GM18498 (cell line): ENCODE measurements around the gene LLGL2.
"Not testable (repeated sequence)": the region's sequence is repeated elsewhere in the genome, so short reads cannot be mapped to it uniquely, and the experiment has no call there.

Experiments
- ATAC-seq: cut with Tn5 transposase; IDR thresholded peaks from one replicate; pipeline ENCODE4 v1.9.1; 2021; ENCODE audit warnings: mild to moderate bottlenecking, moderate library complexity; ENCODE audit not compliant: unreplicated experiment

LLGL2 gene

DNA sequence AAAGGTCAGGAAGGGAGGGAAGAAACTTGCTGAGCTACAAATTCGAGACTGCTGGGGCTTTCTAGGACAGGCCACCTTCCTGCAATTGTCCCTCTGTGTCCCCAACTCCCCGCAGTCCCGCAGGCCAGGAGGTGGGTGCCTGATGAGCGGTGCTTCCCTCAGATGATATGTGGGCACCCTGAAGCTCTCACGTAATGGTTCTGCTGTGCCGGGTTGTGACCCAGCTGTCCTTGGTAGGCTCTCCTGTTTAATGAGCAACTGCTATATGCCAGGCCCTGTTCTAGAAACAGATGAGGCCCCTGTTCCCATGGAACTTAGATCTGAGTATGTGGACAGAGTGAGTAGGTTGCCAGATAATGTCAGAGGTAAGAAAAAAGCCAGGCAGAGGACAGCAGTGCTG, 40.1 kb downstream of the LLGL2 start:
- no peak for ATAC-seq

DNA sequence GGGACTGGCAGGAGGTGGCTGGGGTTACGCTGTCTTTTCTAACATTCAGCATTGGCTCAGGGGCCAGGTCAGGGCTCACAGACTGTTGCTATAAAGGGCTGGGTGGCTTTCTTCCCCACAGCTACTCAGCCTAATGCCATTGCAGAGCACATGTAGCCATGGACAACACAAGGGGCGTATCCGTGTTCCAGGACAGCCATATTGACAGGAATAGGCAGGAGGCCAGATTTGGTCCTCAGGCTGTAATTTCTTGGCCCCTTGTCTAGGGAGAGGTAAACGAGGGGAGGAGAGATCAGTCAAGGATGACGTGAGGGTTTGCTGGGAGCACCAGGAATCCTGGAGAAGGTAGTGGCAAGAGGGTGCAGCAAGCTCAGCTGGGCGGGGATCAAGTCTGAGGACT, 40.9 kb downstream of the LLGL2 start:
- no peak for ATAC-seq

DNA sequence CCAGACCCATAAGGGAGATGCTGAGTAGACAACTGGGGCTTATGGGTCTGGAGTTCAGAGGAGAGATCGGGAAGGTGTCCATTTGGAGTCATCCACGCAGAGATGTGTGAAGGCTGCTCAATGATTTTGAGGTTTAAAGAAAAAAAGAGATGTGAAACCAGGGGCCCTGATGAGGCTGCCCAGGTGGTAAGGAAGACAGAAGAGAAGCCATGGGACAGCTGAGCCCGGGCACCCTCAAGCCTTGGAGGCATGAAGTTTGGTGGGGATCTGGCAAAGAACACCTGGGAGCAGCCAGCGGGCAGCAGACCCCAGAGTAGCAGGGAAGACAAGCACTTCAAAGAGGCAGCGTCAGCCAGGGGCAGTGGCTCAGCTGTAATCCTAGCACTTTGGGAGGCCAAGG, 41.3 kb downstream of the LLGL2 start:
- no peak for ATAC-seq

DNA sequence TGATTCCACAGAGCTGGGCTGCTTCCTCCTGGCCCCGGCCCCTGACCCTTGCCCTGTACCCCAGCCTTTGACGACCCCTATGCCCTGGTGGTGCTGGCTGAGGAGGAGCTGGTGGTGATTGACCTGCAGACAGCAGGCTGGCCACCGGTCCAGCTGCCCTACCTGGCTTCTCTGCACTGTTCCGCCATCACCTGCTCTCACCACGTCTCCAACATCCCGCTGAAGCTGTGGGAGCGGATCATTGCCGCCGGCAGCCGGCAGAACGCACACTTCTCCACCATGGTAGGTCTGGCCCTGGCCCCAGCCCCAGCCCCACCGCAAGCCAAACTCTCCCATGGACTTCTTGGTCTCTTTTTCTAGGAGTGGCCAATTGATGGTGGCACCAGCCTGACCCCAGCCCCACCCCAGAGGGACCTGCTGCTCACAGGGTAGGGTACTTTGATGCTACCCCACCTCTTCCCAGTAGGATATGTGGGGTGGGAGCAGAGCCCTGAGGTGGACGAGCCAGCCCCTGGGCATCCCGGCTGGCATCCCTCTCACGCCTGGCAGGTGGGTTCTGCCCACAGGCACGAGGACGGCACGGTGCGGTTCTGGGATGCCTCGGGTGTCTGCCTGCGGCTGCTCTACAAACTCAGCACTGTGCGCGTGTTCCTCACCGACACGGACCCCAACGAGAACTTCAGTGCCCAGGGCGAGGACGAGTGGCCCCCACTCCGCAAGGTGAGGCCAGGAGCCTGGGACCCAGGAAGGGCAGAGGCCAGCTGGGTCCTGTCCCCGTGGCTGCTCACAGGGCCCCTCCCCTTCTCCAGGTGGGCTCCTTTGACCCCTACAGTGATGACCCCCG, 43.1 kb downstream of the LLGL2 start:
- ATAC-seq, result no peak

DNA sequence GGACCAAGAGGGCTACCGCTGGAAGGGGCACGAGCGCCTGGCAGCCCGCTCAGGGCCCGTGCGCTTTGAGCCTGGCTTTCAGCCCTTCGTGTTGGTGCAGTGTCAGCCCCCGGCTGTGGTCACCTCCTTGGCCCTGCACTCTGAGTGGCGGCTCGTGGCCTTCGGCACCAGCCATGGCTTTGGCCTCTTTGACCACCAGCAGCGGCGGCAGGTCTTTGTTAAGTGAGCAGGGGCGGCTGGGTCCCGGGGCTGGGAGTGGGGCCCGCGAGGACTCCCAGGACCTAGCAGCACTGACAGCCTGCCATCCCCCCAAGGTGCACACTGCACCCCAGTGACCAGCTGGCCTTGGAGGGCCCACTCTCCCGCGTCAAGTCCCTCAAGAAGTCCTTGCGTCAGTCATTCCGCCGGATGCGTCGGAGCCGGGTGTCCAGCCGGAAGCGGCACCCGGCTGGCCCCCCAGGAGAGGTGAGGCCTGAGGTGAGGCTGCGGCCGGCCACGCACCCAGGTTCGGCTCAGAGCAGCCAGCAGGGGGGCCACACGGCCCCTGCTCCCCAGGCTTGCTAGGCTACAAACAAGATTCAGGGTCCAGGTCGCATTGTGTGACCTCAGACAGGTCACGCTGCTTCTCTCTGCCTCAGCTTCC, 44.7 kb downstream of the LLGL2 start:
- ATAC-seq, result no peak

- ATAC-seq, result no peak
Observed at GRCh38 chr17:75570772-75571171, 45.3 kb downstream of the LLGL2 start.

DNA sequence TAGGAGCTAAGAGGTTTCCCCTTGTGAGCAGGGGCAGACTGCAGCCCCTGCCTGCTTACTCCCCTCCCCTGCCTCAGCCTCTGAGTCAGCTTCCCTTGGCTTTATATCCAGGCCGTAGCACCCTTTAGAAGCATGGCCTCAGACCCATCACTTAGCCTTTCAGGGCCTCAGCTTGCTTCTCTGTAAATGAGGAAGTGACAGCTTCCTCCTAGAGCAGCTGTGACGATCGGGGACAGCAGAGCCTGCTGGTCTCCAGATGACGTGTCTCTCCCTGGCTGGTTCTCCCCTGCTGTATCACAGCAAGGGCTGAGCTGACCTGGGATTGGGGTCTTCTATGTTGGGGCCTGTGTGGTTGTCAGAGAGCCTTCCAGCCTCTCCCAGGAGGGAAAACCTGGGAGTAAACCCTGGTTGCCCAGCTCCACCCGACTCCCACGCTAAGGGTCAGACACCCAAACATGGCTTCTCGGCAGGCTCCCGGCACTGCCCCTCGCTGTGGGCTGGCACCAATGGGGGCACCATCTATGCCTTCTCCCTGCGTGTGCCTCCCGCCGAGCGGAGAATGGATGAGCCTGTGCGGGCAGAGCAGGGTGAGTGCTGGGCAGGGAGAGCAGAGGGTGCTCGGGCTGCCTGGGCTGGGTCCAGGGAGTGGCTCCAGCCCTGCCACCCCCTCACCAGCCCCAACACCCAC, 45.8 kb downstream of the LLGL2 start:
- peak; percentile 81 for ATAC-seq

DNA sequence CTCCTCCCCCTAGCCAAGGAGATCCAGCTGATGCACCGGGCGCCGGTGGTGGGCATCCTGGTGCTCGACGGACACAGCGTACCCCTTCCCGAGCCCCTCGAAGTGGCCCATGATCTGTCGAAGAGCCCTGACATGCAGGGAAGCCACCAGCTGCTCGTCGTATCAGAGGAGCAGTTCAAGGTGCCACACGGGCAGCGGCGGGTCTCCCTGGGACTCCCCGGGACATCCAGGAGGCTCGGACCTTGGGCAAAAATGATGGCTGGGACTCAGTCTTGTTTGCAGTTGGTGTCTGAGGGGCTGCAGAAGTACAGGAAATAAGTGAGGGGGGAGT, 46.4 kb downstream of the LLGL2 start:
- no peak for ATAC-seq

DNA sequence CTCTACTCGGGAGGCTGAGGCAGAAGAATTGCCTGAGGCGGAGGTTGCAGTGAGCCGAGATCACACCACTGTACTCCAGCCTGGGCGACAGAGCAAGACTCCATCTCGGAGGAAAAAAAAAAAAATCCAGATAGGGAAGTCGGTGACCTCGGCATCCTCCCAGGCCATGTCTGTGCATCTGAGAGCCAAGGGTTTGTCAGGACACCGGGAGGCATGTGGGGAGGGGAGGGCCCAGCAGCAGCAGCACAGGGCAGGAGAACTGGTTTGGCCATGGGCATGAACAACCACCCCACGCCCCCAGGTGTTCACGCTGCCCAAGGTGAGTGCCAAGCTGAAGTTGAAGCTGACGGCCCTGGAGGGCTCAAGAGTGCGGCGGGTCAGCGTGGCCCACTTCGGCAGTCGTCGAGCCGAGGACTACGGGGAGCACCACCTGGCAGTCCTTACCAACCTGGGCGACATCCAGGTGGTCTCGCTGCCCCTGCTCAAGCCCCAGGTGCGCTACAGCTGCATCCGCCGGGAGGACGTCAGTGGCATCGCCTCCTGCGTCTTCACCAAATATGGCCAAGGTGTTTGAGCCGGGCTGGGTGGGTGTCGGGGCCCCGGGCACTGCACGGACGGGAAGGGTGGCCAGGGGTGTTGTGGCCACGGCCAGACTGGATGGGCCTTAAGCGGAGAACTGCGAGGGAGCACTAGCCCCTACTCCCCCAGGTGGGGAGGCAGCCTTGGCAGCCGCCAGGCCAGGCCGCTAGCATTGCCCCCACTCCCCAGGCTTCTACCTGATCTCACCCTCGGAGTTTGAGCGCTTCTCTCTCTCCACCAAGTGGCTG, 47.4 kb downstream of the LLGL2 start:
- ATAC-seq, result no peak

- ATAC-seq, result no peak
Observed at GRCh38 chr17:75573540-75573957, 48.1 kb downstream of the LLGL2 start.

GRCh38 chr17:75573994-75574393, 48.5 kb downstream of the LLGL2 start:
- no peak for ATAC-seq

DNA sequence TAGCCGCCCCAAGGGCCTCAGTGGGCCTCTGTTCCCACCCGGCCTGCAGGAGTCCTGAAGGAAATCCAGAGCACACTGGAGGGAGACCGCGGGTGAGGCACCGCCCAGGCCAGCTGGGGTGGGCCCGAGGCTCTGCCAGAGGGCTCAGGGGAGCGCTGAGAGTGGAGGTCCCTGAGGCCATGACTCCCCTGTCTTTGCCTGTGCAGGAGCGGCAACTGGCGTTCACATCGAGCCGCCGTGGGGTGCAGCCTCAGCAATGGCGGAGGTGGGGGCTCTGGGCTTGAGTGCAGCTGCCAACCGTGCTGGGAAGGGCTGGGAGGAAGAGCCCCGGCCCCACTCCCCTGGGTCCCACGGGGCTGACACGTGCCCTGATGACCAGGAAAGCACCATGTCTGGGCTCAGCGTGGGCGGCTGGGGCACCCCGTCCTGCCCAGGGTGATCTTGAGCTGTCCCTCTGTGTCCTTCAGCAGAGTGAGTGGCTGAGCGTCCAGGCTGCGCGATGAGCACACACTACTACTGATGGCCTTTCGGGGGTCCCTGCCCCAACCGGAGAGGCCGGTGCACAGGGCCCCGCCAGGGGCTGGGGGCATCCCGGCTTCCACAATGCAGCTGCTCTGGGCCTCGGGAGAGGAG, 49.0 kb downstream of the LLGL2 start:
- ATAC-seq, result no peak

- no peak for ATAC-seq
Observed at GRCh38 chr17:75575197-75575596, 49.7 kb downstream of the LLGL2 start.

GRCh38 chr17:75575728-75576127, 50.2 kb downstream of the LLGL2 start:
- no peak for ATAC-seq

DNA sequence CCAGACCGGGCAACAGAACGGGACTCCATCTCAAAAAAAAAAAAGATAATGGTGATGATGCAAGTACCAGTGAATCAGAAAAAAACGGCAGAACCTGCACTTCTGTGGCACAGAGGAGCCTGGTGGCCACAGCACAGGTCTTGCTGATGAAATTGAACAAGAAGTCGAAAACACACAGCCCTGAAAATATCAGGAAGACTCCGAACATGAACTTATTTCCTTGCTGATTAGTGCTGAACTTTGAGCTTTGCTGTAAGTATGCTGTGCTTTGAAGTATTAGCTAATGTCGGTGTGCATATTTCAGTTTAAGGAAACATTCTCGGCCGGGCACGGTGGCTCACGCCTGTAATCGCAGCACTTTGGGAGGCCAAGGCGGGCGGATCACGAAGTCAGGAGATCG, 51.2 kb downstream of the LLGL2 start:
- ATAC-seq, result no peak

DNA sequence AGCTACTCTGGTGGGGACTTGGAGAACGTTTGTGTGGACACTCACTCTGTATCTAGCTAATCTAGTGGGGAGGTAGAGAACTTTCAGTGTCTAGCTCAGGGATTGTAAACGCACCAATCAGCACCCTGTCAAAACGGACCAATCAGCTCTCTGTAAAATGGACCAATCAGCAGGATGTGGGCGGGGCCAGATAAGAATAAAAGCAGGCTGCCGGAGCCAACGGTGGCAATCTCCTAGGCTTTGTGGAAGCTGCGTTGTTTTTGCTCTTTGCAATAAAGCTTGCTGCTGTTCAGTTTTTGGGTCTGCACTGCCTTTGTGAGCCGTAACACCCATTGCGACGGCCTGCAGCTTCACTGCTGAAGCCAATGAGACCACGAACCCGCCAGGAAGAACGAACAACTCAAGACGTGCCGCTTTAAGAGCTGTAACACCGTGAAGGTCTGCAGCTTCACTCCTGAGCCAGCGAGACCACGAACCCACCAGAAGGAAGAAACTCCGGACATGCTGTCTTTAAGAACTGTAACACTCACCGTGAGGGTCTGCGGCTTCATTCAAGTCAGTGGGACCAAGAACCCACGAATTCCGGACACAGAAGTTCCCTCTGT, 55.7 kb downstream of the LLGL2 start:
- ATAC-seq, result not testable (repeated sequence)

DNA sequence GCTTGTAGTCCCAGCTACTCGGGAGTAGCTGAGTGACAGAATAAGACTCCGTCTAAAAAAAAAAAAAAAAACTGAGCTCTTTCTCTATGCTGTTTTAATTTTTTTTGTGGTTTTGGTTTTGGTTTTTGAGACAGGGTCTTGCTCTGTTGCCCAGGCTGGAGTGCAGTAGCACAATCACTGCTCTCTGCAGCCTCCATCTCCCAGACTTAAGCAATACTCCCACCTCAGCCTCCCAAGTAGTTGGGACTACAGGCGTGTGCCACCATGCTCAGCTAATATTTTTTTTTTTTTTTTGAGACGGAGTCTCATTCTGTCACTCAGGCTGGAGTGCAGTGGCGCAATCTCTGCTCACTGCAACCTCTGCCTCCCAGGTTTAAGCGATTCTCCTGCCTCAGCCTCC, 57.7 kb downstream of the LLGL2 start:
- ATAC-seq, result not testable (repeated sequence)

GRCh38 chr17:75584849-75585175, 59.3 kb downstream of the LLGL2 start:
- no peak for ATAC-seq

- ATAC-seq, result no peak
Observed at GRCh38 chr17:75587675-75588595, 62.4 kb downstream of the LLGL2 start, which contains the start of gene MYO15B. MYO15B (plus strand) TSS chr17:75587800; CDS start chr17:75588058, 258 bp downstream.
